GM12878 (cell line): ENCODE data around the gene GTF2H1. TPM values are rescaled to one million over a fixed set of nuclear protein-coding genes. Genes with fewer than 3 reads are reported as not detected.

Source experiments
- ATAC-seq: fragments of 200-7000 bp; cut with Tn5 transposase; 3 replicates; pipeline ENCODE4 v1.9.1; 2020; ENCODE audit warnings: mild to moderate bottlenecking, moderate library complexity
- BruUV-seq: library from RNA; stranded (reverse); fragments of 400-500 nt; replicated peaks from 2 replicates; lab custom pipeline; 2021; lab: Mats Ljungman, UMichigan
- CTCF ChIA-PET: fragments of 300-600 bp; sonication (Branson Sonifier 250); formaldehyde crosslinking; extraction: SDS; loops from one replicate; lab custom pipeline; 2021; ENCODE audit warnings: inconsistent platforms; lab: Yijun Ruan, JAX
- POLR2A ChIA-PET: fragments of 350-600 bp; formaldehyde crosslinking; extraction: SDS; loops from one replicate; lab custom pipeline; 2021; ENCODE audit warnings: inconsistent platforms; lab: Charles Lee
- RAD21 ChIA-PET: fragments of 300-600 bp; sonication (Branson Sonifier 250); formaldehyde crosslinking; loops from one replicate; lab custom pipeline; 2023; ENCODE audit warnings: antibody characterized with exemption; ENCODE audit not compliant: unreplicated experiment; lab: Charles Lee
- SMC1A ChIA-PET: fragments of 300-600 bp; sonication (Branson Sonifier 250); formaldehyde crosslinking; loops from one replicate; lab custom pipeline; 2023; ENCODE audit not compliant: unreplicated experiment, uncharacterized antibody; lab: Charles Lee
- DNase-seq: peaks from one replicate; pipeline ENCODE4 v3.0.0-alpha.2; 2011; ENCODE audit warnings: low read depth, low spot score
- FAIRE-seq: peaks from 3 replicates; lab custom pipeline; 2011; peaks lifted over from hg19 to GRCh38; lab: Jason Lieb, UNC
- H2AFZ ChIP-seq: 2 replicates; pipeline ENCODE4 v1.6.0; 2011; ENCODE audit warnings: low read depth, low read length, control low read depth; ENCODE audit not compliant: control insufficient read depth
- H3K27ac ChIP-seq: 2 replicates; pipeline ENCODE4 v1.5.1; 2011; ENCODE audit warnings: control low read depth; ENCODE audit not compliant: control insufficient read depth, insufficient read depth
- H3K27me3 ChIP-seq, 2 experiments: replicated peaks in 1 of 2; 2 replicates each; pipeline versions ENCODE4 v1.6.0 to v1.6.1; 2011; ENCODE audit warnings: low read length in 1 of 2; ENCODE audit not compliant: control insufficient read depth in 2 of 2, insufficient read depth in 2 of 2
- H3K36me3 ChIP-seq, 2 experiments: 2 replicates each; pipeline ENCODE4 v1.5.1; 2011; ENCODE audit warnings: low read length in 1 of 2; ENCODE audit not compliant: control insufficient read depth in 2 of 2, insufficient read depth in 2 of 2
- H3K4me1 ChIP-seq: 2 replicates; pipeline ENCODE4 v1.6.1; 2011; ENCODE audit warnings: mild to moderate bottlenecking, low read length, moderate library complexity, mixed read lengths; ENCODE audit not compliant: control insufficient read depth, insufficient read depth
- H3K4me2 ChIP-seq: 2 replicates; pipeline ENCODE4 v1.6.0; 2011; ENCODE audit warnings: control low read depth; ENCODE audit not compliant: control insufficient read depth, insufficient read depth
- H3K4me3 ChIP-seq: fragments of 200-600 bp; sonication (generic); 2 replicates; pipeline ENCODE4 v1.5.1; 2016
- H3K79me2 ChIP-seq: 2 replicates; pipeline ENCODE4 v1.6.0; 2011; ENCODE audit warnings: low read length; ENCODE audit not compliant: control insufficient read depth, insufficient read depth
- H3K9ac ChIP-seq: 2 replicates; pipeline ENCODE4 v1.8.0; 2011; ENCODE audit warnings: low read length, control low read depth, mixed read lengths; ENCODE audit not compliant: control insufficient read depth, insufficient read depth
- H3K9me3 ChIP-seq: replicated peaks from 3 replicates; pipeline ENCODE4 v1.5.1; 2011; ENCODE audit warnings: mild to moderate bottlenecking, low read length; ENCODE audit not compliant: control insufficient read depth, insufficient read depth
- H4K20me1 ChIP-seq: 2 replicates; pipeline ENCODE4 v1.6.0; 2011; ENCODE audit not compliant: control insufficient read depth, insufficient read depth
- ATF7 ChIP-seq: fragments of 450-650 bp; IDR thresholded peaks from 2 replicates; pipeline ENCODE4 v1.6.1; 2016; ENCODE audit warnings: low read depth, mild to moderate bottlenecking
- CHD2 ChIP-seq: IDR thresholded peaks from 2 replicates; pipeline ENCODE4 v1.6.1; 2011; ENCODE audit warnings: low read depth, low read length, improper control_type of control experiment, borderline replicate concordance
- CUX1 ChIP-seq: IDR thresholded peaks from 2 replicates; pipeline ENCODE4 v1.6.1; 2012; ENCODE audit warnings: improper control_type of control experiment, low read depth, low read length; ENCODE audit not compliant: insufficient replicate concordance
- FOXK2 ChIP-seq: fragments of 450-650 bp; IDR thresholded peaks from 2 replicates; pipeline ENCODE4 v1.6.1; 2017; ENCODE audit warnings: mild to moderate bottlenecking, moderate library complexity
- JUND ChIP-seq: IDR thresholded peaks from 2 replicates; pipeline ENCODE4 v1.6.1; 2012; ENCODE audit warnings: low read depth, mild to moderate bottlenecking, low read length, improper control_type of control experiment, moderate library complexity
- MLLT1 ChIP-seq: fragments of 450-650 bp; IDR thresholded peaks from 2 replicates; pipeline ENCODE4 v1.6.1; 2016; ENCODE audit warnings: mild to moderate bottlenecking
- NR2F1 ChIP-seq: fragments of 450-650 bp; conservative IDR thresholded peaks from 2 replicates; pipeline ENCODE4 v1.6.1; 2017; ENCODE audit warnings: mild to moderate bottlenecking
- POLR2A ChIP-seq: IDR thresholded peaks from 2 replicates; pipeline ENCODE4 v1.6.1; 2011; ENCODE audit warnings: low read depth, mild to moderate bottlenecking, low read length
- PRDM15 ChIP-seq: fragments of 450-650 bp; formaldehyde crosslinking; IDR thresholded peaks from 2 replicates; pipeline ENCODE4 v1.4.0; 2020; ENCODE audit warnings: mild to moderate bottlenecking, moderate library complexity
- SP1 ChIP-seq: IDR thresholded peaks from one replicate; pipeline ENCODE4 v1.6.1; 2011; ENCODE audit warnings: low read depth, low read length
- WRNIP1 ChIP-seq: IDR thresholded peaks from 2 replicates; pipeline ENCODE4 v1.6.1; 2011; ENCODE audit warnings: low read depth, low read length, improper control_type of control experiment, borderline replicate concordance
- in situ Hi-C: fragments of 300-500 bp; cut with MboI; formaldehyde crosslinking; loops from 9 replicates; pipeline ENCODE4 v1.14.3; 2018; ENCODE audit warnings: mixed read lengths
- intact Hi-C: fragments of 100-400 bp; cut with micrococcal nuclease; formaldehyde crosslinking; loops from one replicate; pipeline ENCODE4 v1.14.2; 2022; ENCODE audit not compliant: unreplicated experiment
- polyA plus RNA-seq, 11 experiments: library from polyadenylated mRNA; depleted of rRNA in 4 of 11; unstranded in 6 of 11; stranded (reverse) in 5 of 11; fragments of >200 nt; fragmentation: Nextera tagmentation in 4 of 11; fragmentation: Illumina TruSeq in 1 of 11; extraction: Ambion mirVana in 4 of 11; extraction: Trizol in 1 of 11; gene quantifications; 1 replicate in 1 of 11; 2 replicates in 10 of 11; pipeline versions ENCODE4 v1.2.1 to v1.2.3, GENCODE V29; 2011 to 2016; ENCODE audit warnings: inconsistent platforms in 2 of 11, missing spikeins in 2 of 11, low read depth in 1 of 11
- total RNA-seq, 4 experiments: library from RNA; depleted of rRNA in 3 of 4; stranded (reverse); fragments of >200 nt in 3 of 4; fragmentation: Illumina TruSeq in 1 of 4; extraction: Trizol in 1 of 4; gene quantifications; 2 replicates each; pipeline versions ENCODE4 v1.2.1 to v1.2.3, GENCODE V29; 2013 to 2021
- TF ChIP-seq, protein P1 (sequence below): IDR thresholded peaks from 2 replicates; pipeline ENCODE4 v1.6.1; 2011; ENCODE audit warnings: low read depth, mild to moderate bottlenecking, low read length, moderate library complexity, borderline replicate concordance; ENCODE audit errors: extremely low read depth

The GTF2H1 gene
- total and polyA plus RNA-seq, 10 of the 15 experiments (the other 5 are each of a cell fraction or from before 2014, with no cell fraction given) = 36.7 to 68.8 (median 46.6) TPM

- peaks cover 92% of the 10 kb centered on the region for H3K79me2 ChIP-seq
- ChIA-PET CTCF (interaction anchor here (0.5 to 4.0 kb wide), 10 partner anchors 8 to 331 kb away, joined by 3 to 44 read pairs (median 4); partner anchors contain the start of gene LDHA), POLR2A (interaction anchor here (0.8 to 4.5 kb wide), 8 partner anchors 9 to 313 kb away, joined by 3 to 59 read pairs (median 7); partner anchors contain the start of genes LDHA, SPTY2D1 and TSG101), RAD21 (interaction anchor here (1.0 to 4.1 kb wide), 13 partner anchors 10 to 312 kb away, joined by 3 to 29 read pairs (median 4); partner anchors contain the start of gene LDHA), SMC1A (interaction anchor here (0.7 to 4.4 kb wide), 17 partner anchors 9 to 316 kb away, joined by 3 to 48 read pairs (median 5); partner anchors contain the start of genes LDHA, SAA2 and SPTY2D1)
- no peaks in the 10 kb centered on the region for H3K9me3 ChIP-seq
- DNase-seq (no peak), ATAC-seq (peak; percentile 15), FAIRE-seq (no peak)
- peak overlapping the region; percentile 100 for H3K27ac ChIP-seq
- peak overlapping the region; percentile 58 for H3K4me3 ChIP-seq
- peaks cover 0 to 3% of the 10 kb centered on the region in 2 experiments; a peak in 1 of 4 replicates for H3K36me3 ChIP-seq
- BruUV-seq = no TSS peak
- no peak overlapping the region for H2AFZ ChIP-seq
- H3K4me1 ChIP-seq = 0 out of 2 replicates have a peak, but pooled peaks cover 2% of the 10 kb centered on the region
- peak overlapping the region; percentile 71 for H3K4me2 ChIP-seq
- TF ChIP-seq MLLT1 = no peak
- TF ChIP-seq, protein P1, sequence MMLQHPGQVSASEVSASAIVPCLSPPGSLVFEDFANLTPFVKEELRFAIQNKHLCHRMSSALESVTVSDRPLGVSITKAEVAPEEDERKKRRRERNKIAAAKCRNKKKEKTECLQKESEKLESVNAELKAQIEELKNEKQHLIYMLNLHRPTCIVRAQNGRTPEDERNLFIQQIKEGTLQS = no peak
- TF ChIP-seq WRNIP1 = no peak
- no peak for TF ChIP-seq JUND
- TF ChIP-seq NR2F1 = no peak
- TF ChIP-seq CHD2 = no peak
- TF ChIP-seq PRDM15 (CRISPR knock-in tag) = no peak
- TF ChIP-seq POLR2A = no peak
- TF ChIP-seq FOXK2 = no peak
- no peak for TF ChIP-seq ATF7
- TF ChIP-seq SP1 = no peak
- TF ChIP-seq CUX1 = no peak
- no peaks in the 10 kb centered on the region for H4K20me1 ChIP-seq
- intact Hi-C loops (loop anchor here (2.0 to 10.0 kb wide), 3 partner anchors 74 to 314 kb away; partner anchors contain the start of genes SPTY2D1 and TSG101), in situ Hi-C loops (no loop called here)
- H3K27me3 ChIP-seq = no peaks in the 10 kb centered on the region
- peak overlapping the region; percentile 96 for H3K9ac ChIP-seq
These were observed 1.8 kb upstream of the GTF2H1 start for GRCh38 chr11:18320617-18321016.
